K562 (cell line): Measurements from ENCODE around the gene FILIP1L. TPM values are rescaled to one million over a fixed set of nuclear protein-coding genes. Genes with fewer than 3 reads are reported as not detected.

ENCODE experiments used
- ATAC-seq: fragments of 200-7000 bp; cut with Tn5 transposase; 3 replicates; pipeline ENCODE4 v1.9.1; 2020; ENCODE audit warnings: moderate library complexity
- BruUV-seq: library from RNA; stranded (reverse); fragments of 400-500 nt; replicated peaks from 2 replicates; lab custom pipeline; 2021; lab: Mats Ljungman, UMichigan
- CTCF ChIA-PET: fragments of 300-600 bp; formaldehyde crosslinking; extraction: SDS; loops from one replicate; lab custom pipeline; 2021; ENCODE audit warnings: low intra/inter-chr PET ratio; lab: Yijun Ruan, JAX
- POLR2A ChIA-PET: fragments of 300-600, 350-650 bp; sonication (Branson Sonifier 250); formaldehyde crosslinking; extraction: SDS; loops from one replicate; lab custom pipeline; 2021; ENCODE audit warnings: antibody characterized with exemption, inconsistent platforms; lab: Yijun Ruan, JAX
- DNase-seq, 4 experiments: peaks; one replicate each; pipeline versions ENCODE4 v3.0.0 to v3.0.0-alpha.2; 2011 to 2018; ENCODE audit warnings: low spot score in 3 of 4, mixed read lengths in 3 of 4; ENCODE audit errors: extremely low read depth in 1 of 4
- FAIRE-seq: peaks from 2 replicates; lab custom pipeline; 2011; peaks lifted over from hg19 to GRCh38; lab: Jason Lieb, UNC
- H2AFZ ChIP-seq: 2 replicates; pipeline ENCODE4 v1.6.0; 2011; ENCODE audit warnings: low read depth, low read length, control low read depth, inconsistent platforms
- H3K27ac ChIP-seq: fragments of 200-600 bp; 3 replicates; pipeline ENCODE4 v1.8.0; 2011; ENCODE audit warnings: low read depth, mild to moderate bottlenecking, control low read depth, inconsistent platforms, low read length, moderate library complexity, mixed read lengths; ENCODE audit errors: extremely low read depth
- H3K27me3 ChIP-seq, 2 experiments: fragments of 300-600 bp in 1 of 2; 2 replicates in 1 of 2; 3 replicates in 1 of 2; pipeline versions ENCODE4 v1.6.0 to v1.8.0; 2011; ENCODE audit warnings: inconsistent platforms in 2 of 2, low read length in 2 of 2, mild to moderate bottlenecking in 1 of 2, mixed read lengths in 1 of 2, moderate library complexity in 1 of 2; ENCODE audit not compliant: control insufficient read depth in 2 of 2, insufficient read depth in 2 of 2
- H3K36me3 ChIP-seq: fragments of 300-600 bp; 3 replicates; pipeline ENCODE4 v1.8.0; 2011; ENCODE audit warnings: mild to moderate bottlenecking, low read length, inconsistent platforms; ENCODE audit not compliant: control insufficient read depth, insufficient read depth
- H3K4me1 ChIP-seq, 2 experiments: fragments of 200-600 bp in 1 of 2; replicated peaks in 1 of 2; 2 replicates in 1 of 2; 3 replicates in 1 of 2; pipeline versions ENCODE4 v1.5.1 to v1.8.0; 2011; ENCODE audit warnings: inconsistent platforms in 2 of 2, low read length in 2 of 2, mild to moderate bottlenecking in 1 of 2, mixed read lengths in 1 of 2, moderate library complexity in 1 of 2; ENCODE audit not compliant: control insufficient read depth in 2 of 2, insufficient read depth in 2 of 2
- H3K4me2 ChIP-seq: 2 replicates; pipeline ENCODE4 v1.6.1; 2011; ENCODE audit warnings: low read length, control low read depth, inconsistent platforms, mixed read lengths; ENCODE audit not compliant: insufficient read depth
- H3K4me3 ChIP-seq: fragments of 200-600 bp; sonication (generic), shearing (Covaris generic); 2 replicates; pipeline ENCODE4 v1.5.1; 2016; ENCODE audit warnings: control low read depth, inconsistent platforms
- H3K79me2 ChIP-seq: fragments of 200-600 bp; 3 replicates; pipeline ENCODE4 v1.8.0; 2011; ENCODE audit warnings: low read length, inconsistent platforms; ENCODE audit not compliant: control insufficient read depth, insufficient read depth
- H3K9ac ChIP-seq, 2 experiments: 2 replicates each; pipeline versions ENCODE4 v1.6.0 to v1.6.1; 2011; ENCODE audit warnings: low read depth in 2 of 2, low read length in 2 of 2, control low read depth in 1 of 2, inconsistent platforms in 1 of 2, mild to moderate bottlenecking in 1 of 2, mixed read lengths in 1 of 2; ENCODE audit not compliant: insufficient read depth in 1 of 2
- H3K9me1 ChIP-seq: one replicate; pipeline ENCODE4 v1.6.0; 2011; ENCODE audit warnings: inconsistent platforms, mild to moderate bottlenecking, low read length, moderate library complexity; ENCODE audit not compliant: control insufficient read depth, insufficient read depth
- H3K9me3 ChIP-seq: replicated peaks from 2 replicates; pipeline ENCODE4 v1.5.1; 2011; ENCODE audit warnings: low read depth, low read length, inconsistent platforms; ENCODE audit not compliant: control insufficient read depth, insufficient read depth
- H4K20me1 ChIP-seq: replicated peaks from 2 replicates; pipeline ENCODE4 v1.6.1; 2011; ENCODE audit warnings: low read length, inconsistent platforms, mixed read lengths; ENCODE audit not compliant: control insufficient read depth, insufficient read depth
- CCNT2 ChIP-seq: IDR thresholded peaks from 2 replicates; pipeline ENCODE4 v1.6.1; 2011; ENCODE audit warnings: borderline replicate concordance, low read depth, mild to moderate bottlenecking, moderate library complexity, mixed read lengths, low read length; ENCODE audit not compliant: insufficient read length; ENCODE audit errors: extremely low read depth
- POLR2G ChIP-seq: fragments of 200-400 bp; formaldehyde crosslinking; IDR thresholded peaks from 2 replicates; pipeline ENCODE4 v1.6.1; 2017; ENCODE audit warnings: low read depth, mild to moderate bottlenecking, antibody characterized with exemption, low read length, moderate library complexity
- RAD21 ChIP-seq, 2 experiments: fragments of 250-450 bp in 1 of 2; fragments of 450-650 bp in 1 of 2; sonication (Bioruptor Pico) in 1 of 2; formaldehyde crosslinking in 1 of 2; IDR thresholded peaks in 1 of 2; conservative IDR thresholded peaks in 1 of 2; 2 replicates each; pipeline versions ENCODE4 v1.4.0 to v1.8.0; 2020 to 2022; ENCODE audit warnings: mild to moderate bottlenecking in 2 of 2, moderate library complexity in 1 of 2
- U2AF2 ChIP-seq: fragments of 200-400 bp; formaldehyde crosslinking; optimal IDR thresholded peaks from 2 replicates; pipeline ENCODE3; 2017; ENCODE audit warnings: low read depth, mild to moderate bottlenecking, low read length
- ZKSCAN8 ChIP-seq: fragments of 200-800 bp; sonication (Bioruptor generic); IDR thresholded peaks from 2 replicates; pipeline ENCODE4 v1.6.1; 2016; ENCODE audit warnings: missing genetic modification characterization, missing compliant biosample characterization
- ZNF263 ChIP-seq: sonication (generic); formaldehyde crosslinking; IDR thresholded peaks from 2 replicates; pipeline ENCODE4 v1.8.0; 2022; ENCODE audit warnings: mild to moderate bottlenecking, missing genetic modification reagents, borderline replicate concordance
- ZNF57 ChIP-seq: fragments of 450-650 bp; formaldehyde crosslinking; IDR thresholded peaks from 2 replicates; pipeline ENCODE4 v1.4.0; 2020; ENCODE audit warnings: mild to moderate bottlenecking, moderate library complexity
- ZNF583 ChIP-seq: fragments of 250-450 bp; sonication (Bioruptor Pico); IDR thresholded peaks from 2 replicates; pipeline ENCODE4 v1.4.0; 2020
- ZNF699 ChIP-seq: fragments of 250-450 bp; sonication (Bioruptor Pico); IDR thresholded peaks from 2 replicates; pipeline ENCODE4 v1.8.0; 2021; ENCODE audit warnings: mild to moderate bottlenecking, moderate library complexity; ENCODE audit not compliant: insufficient replicate concordance
- whole genome bisulfite sequencing: fragments of 100-300 bp; shearing (Covaris generic); methylation state at CpG from one replicate; pipeline ENCODE4 v1.1.6; 2016; ENCODE audit warnings: low coverage, mixed read lengths; ENCODE audit not compliant: insufficient coverage; ENCODE audit errors: missing lambda C conversion rate; 5-methylcytosine and 5-hydroxymethylcytosine counted together
- in situ Hi-C: fragments of 300-500 bp; cut with MboI; formaldehyde crosslinking; loops from 4 replicates; pipeline ENCODE4 v1.15.0; 2018; ENCODE audit warnings: inconsistent platforms, mixed read lengths
- intact Hi-C: fragments of 100-400 bp; cut with micrococcal nuclease; formaldehyde crosslinking; loops from 2 replicates; pipeline ENCODE4 v1.14.2; 2022
- polyA plus RNA-seq, 8 experiments: library from polyadenylated mRNA; depleted of rRNA in 4 of 8; stranded (reverse) in 5 of 8; unstranded in 3 of 8; fragments of >200 nt; fragmentation: Nextera tagmentation in 2 of 8; fragmentation: Illumina TruSeq in 1 of 8; extraction: Ambion mirVana in 2 of 8; extraction: Trizol in 1 of 8; gene quantifications; 2 replicates each; pipeline versions ENCODE4 v1.2.1 to v1.2.3, GENCODE V29; 2011 to 2014; ENCODE audit warnings: inconsistent platforms in 1 of 8, missing spikeins in 1 of 8
- total RNA-seq, 7 experiments: library from RNA; depleted of rRNA in 6 of 7; stranded (reverse); fragments of >200 nt in 6 of 7; fragmentation: Illumina TruSeq in 2 of 7; extraction: Trizol in 2 of 7; gene quantifications; 2 replicates each; pipeline versions ENCODE4 v1.2.1 to v1.2.3, GENCODE V29; 2011 to 2021; ENCODE audit warnings: low replicate concordance in 1 of 7
- TF ChIP-seq, protein P1 (sequence below), 2 experiments: fragments of 450-650 bp; IDR thresholded peaks; 2 replicates each; pipeline ENCODE4 v1.6.1; 2016
- TF ChIP-seq, protein P2 (sequence below): sonication (generic); formaldehyde crosslinking; IDR thresholded peaks from 2 replicates; pipeline ENCODE4 v1.8.0; 2023; ENCODE audit warnings: mild to moderate bottlenecking, missing genetic modification reagents
- TF ChIP-seq, protein P3 (sequence below): fragments of 450-650 bp; IDR thresholded peaks from 2 replicates; pipeline ENCODE4 v1.7.0; 2016; ENCODE audit warnings: borderline replicate concordance

The FILIP1L gene
- total and polyA plus RNA-seq, 9 of the 15 experiments (the other 6 are each of a cell fraction or from before 2014, with no cell fraction given) = 0.50 to 2.1 (median 1.1) TPM

DNA sequence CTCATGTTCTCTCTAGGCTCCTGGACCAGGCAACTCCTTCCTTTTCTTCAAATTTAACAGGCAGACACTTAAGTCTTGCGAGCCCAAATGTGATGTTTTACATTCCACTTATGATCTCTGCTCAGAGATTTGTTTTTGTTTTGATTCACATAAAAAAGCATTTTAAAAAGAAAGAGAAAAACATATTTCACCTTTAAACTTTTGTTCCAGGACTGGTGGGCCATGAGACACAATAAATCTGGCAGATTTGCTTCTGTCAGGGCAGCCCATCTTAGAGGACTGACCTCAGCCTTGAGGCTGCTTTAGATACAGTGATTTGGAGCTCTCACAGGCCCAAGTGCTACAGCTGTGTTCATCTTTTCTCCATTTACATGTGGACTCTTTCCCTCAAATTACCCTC lies 244.7 kb downstream of the FILIP1L start:
- H3K27me3 ChIP-seq = no peaks in the 10 kb centered on the region
- H3K4me2 ChIP-seq = no peak overlapping the region
- in situ Hi-C loops = no loop called here
- H3K79me2 ChIP-seq = peaks cover 47% of the 10 kb centered on the region
- CTCF ChIA-PET = no interaction called here
- H3K4me3 ChIP-seq = no peak overlapping the region
- no peak overlapping the region for H2AFZ ChIP-seq
- H3K9me1 ChIP-seq = no peaks in the 10 kb centered on the region
- H3K36me3 ChIP-seq = no peaks in the 10 kb centered on the region; the same call in 2 of the 3 replicates
- TF ChIP-seq, protein P1, sequence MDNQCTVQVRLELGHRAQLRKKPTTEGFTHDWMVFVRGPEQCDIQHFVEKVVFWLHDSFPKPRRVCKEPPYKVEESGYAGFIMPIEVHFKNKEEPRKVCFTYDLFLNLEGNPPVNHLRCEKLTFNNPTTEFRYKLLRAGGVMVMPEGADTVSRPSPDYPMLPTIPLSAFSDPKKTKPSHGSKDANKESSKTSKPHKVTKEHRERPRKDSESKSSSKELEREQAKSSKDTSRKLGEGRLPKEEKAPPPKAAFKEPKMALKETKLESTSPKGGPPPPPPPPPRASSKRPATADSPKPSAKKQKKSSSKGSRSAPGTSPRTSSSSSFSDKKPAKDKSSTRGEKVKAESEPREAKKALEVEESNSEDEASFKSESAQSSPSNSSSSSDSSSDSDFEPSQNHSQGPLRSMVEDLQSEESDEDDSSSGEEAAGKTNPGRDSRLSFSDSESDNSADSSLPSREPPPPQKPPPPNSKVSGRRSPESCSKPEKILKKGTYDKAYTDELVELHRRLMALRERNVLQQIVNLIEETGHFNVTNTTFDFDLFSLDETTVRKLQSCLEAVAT (IDR thresholded peaks at IDR 0.05) = no peak
- TF ChIP-seq, protein P2, sequence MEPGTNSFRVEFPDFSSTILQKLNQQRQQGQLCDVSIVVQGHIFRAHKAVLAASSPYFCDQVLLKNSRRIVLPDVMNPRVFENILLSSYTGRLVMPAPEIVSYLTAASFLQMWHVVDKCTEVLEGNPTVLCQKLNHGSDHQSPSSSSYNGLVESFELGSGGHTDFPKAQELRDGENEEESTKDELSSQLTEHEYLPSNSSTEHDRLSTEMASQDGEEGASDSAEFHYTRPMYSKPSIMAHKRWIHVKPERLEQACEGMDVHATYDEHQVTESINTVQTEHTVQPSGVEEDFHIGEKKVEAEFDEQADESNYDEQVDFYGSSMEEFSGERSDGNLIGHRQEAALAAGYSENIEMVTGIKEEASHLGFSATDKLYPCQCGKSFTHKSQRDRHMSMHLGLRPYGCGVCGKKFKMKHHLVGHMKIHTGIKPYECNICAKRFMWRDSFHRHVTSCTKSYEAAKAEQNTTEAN (CRISPR knock-in tag) = no peak
- TF ChIP-seq U2AF2 (no peak), RAD21 (CRISPR knock-in tag; conservative IDR thresholded peaks at IDR 0.05 in 1 of 2, IDR thresholded peaks at IDR 0.05 in 1 of 2) (no peak), POLR2G (no peak), ZNF583 (no peak), ZNF699 (CRISPR knock-in tag) (no peak), ZKSCAN8 (CRISPR knock-in tag) (no peak), CCNT2 (no peak), ZNF57 (no peak), ZNF263 (CRISPR knock-in tag) (no peak)
- TF ChIP-seq, protein P3, sequence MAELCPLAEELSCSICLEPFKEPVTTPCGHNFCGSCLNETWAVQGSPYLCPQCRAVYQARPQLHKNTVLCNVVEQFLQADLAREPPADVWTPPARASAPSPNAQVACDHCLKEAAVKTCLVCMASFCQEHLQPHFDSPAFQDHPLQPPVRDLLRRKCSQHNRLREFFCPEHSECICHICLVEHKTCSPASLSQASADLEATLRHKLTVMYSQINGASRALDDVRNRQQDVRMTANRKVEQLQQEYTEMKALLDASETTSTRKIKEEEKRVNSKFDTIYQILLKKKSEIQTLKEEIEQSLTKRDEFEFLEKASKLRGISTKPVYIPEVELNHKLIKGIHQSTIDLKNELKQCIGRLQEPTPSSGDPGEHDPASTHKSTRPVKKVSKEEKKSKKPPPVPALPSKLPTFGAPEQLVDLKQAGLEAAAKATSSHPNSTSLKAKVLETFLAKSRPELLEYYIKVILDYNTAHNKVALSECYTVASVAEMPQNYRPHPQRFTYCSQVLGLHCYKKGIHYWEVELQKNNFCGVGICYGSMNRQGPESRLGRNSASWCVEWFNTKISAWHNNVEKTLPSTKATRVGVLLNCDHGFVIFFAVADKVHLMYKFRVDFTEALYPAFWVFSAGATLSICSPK = no peak
- TF ChIP-seq, all 486 proteins: peak for 0
- Histone ChIP-seq H3K4me1 (peaks cover 4 to 27% of the 10 kb centered on the region in 2 experiments; a peak in 4 of 5 replicates), H3K9me3 (no peaks in the 10 kb centered on the region), H3K27ac (no peak overlapping the region), H3K9ac (no peak overlapping the region), H4K20me1 (no peaks in the 10 kb centered on the region)
- POLR2A ChIA-PET = interaction anchor here (0.6 kb wide), 1 partner anchor 34 kb away, joined by 3 read pairs; no protein-coding TSS in a partner anchor
- ATAC-seq (no peak), FAIRE-seq (no peak), DNase-seq (no peak)
- 100% methylated on average over 1 of the region's 1 CpG for WGBS
- BruUV-seq = no TSS peak
- intact Hi-C loops = no loop called here
